ENCODE data around the gene SUGP1. TPM values are rescaled to one million over a fixed set of nuclear protein-coding genes. Genes with fewer than 3 reads are reported as not detected.

The SUGP1 gene
- total RNA-seq, 2 donors from 2014 or later = 13.5 to 16.3 TPM

DNA sequence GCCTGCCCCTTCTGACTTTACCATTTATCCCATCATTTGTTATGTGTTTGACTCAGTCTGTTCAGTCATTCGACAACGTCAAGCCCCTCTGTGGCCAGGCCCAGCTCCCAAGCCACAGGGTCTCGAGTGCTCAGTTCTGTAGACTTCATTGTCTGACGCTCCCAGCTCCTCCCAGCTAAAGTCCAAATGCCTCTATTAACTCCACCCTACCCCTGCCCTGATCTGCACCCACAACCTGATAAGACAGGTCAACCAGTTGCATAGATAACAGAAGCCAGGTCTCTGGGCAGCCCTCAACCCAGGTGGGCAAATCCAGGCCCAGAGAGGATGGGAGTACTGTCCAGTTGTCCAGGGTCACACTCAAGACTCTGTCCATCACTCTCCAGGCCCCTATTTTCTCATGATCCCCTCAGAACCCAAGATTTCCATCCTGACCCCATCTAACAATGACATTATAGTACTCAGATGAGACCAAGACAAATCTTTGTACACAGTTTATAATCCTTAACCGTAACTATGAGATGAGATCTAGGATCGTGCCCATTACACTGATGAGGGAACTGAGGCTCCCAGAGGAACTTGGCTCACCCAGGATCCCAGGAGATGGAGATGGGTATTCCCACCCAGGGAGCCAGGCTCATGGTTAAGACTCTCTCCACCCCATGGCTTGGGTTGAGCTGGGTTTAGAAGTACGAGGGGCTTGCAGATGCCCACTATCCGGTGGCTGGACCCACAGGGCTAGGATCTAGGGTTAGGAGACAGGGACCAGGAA, 48.3 kb downstream of the SUGP1 start:
- intact Hi-C loops (cut with DNase I) = no loop called here
- Histone ChIP-seq H3K36me3 (replicated peaks in 1 of 2; ENCODE audit: insufficient read depth in 1 of 2, low read depth in 2 of 2) (peaks cover 0 to 7% of the 10 kb centered on the region in 2 donors), H3K4me3 (no peak overlapping the region), H3K27ac (no peak overlapping the region), H3K9me3 (no peaks in the 10 kb centered on the region), H3K27me3 (peaks cover 0 to 4% of the 10 kb centered on the region in 2 donors), H3K4me1 (peaks cover 13% of the 10 kb centered on the region)
- DNase-seq (no peak), ATAC-seq (no peak)
- 89 to 96% methylated on average over 8 of the region's 8 CpGs for WGBS, 2 donors
- TF ChIP-seq, protein P1, sequence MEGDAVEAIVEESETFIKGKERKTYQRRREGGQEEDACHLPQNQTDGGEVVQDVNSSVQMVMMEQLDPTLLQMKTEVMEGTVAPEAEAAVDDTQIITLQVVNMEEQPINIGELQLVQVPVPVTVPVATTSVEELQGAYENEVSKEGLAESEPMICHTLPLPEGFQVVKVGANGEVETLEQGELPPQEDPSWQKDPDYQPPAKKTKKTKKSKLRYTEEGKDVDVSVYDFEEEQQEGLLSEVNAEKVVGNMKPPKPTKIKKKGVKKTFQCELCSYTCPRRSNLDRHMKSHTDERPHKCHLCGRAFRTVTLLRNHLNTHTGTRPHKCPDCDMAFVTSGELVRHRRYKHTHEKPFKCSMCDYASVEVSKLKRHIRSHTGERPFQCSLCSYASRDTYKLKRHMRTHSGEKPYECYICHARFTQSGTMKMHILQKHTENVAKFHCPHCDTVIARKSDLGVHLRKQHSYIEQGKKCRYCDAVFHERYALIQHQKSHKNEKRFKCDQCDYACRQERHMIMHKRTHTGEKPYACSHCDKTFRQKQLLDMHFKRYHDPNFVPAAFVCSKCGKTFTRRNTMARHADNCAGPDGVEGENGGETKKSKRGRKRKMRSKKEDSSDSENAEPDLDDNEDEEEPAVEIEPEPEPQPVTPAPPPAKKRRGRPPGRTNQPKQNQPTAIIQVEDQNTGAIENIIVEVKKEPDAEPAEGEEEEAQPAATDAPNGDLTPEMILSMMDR (IDR thresholded peaks at IDR 0.05) = no peak
- TF ChIP-seq POLR2A (IDR thresholded peaks at IDR 0.05) = no peak

DNA sequence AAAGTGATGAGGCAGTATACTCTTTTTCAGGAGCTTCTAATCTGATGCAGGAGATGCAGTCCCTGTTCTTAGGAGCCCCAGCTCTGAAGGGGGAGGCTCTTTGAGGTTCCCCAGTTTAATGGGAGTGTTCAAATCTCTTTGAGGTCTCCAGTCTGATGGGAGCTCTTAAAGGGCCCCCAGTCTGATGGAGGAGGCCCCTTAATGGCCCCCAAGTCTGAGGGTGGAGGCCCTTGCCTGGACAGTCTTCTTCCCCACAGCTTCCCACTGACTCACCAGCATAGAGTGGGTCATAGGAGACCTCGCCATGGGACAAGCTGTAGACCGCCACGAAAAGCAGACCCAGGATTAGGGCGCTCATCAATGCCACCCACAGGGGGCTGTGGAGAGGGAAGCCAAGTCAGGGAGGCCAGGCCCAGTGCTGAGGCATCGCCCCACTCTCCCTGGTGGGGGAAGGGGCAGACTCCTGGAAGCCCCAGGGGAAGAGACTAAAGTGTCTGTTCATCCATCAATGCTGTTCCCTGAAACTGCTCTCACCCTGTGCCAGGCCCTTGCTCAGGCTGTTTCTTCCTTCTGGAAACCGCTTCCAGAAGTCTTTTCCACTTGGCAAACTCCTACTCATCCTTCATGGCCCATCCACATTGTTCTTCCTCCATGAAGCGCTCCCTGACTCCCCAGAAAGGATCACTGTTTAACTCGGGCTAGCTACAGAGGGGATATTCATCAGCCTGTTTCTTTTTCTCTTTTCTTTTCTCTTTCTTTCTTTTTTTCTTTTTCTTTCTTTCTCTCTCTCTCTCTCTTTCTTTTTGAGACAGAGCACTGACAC, 49.3 kb downstream of the SUGP1 start:
- no peaks in the 10 kb centered on the region for H3K36me3 ChIP-seq (replicated peaks in 1 of 2; ENCODE audit: insufficient read depth in 1 of 2, low read depth in 2 of 2)
- 90 to 94% methylated on average over 3 to 8 of the region's 8 CpGs for WGBS, 2 donors
- H3K9me3 ChIP-seq = no peaks in the 10 kb centered on the region
- peaks cover 0 to 4% of the 10 kb centered on the region in 2 donors for H3K27me3 ChIP-seq
- H3K4me1 ChIP-seq = peaks cover 13% of the 10 kb centered on the region
- H3K4me3 ChIP-seq = no peak overlapping the region
- intact Hi-C loops (cut with DNase I) = no loop called here
- no peak for TF ChIP-seq POLR2A (IDR thresholded peaks at IDR 0.05)
- TF ChIP-seq, protein P1 (IDR thresholded peaks at IDR 0.05) = no peak
- H3K27ac ChIP-seq = no peak overlapping the region
- ATAC-seq (no peak), DNase-seq (no peak)

DNA sequence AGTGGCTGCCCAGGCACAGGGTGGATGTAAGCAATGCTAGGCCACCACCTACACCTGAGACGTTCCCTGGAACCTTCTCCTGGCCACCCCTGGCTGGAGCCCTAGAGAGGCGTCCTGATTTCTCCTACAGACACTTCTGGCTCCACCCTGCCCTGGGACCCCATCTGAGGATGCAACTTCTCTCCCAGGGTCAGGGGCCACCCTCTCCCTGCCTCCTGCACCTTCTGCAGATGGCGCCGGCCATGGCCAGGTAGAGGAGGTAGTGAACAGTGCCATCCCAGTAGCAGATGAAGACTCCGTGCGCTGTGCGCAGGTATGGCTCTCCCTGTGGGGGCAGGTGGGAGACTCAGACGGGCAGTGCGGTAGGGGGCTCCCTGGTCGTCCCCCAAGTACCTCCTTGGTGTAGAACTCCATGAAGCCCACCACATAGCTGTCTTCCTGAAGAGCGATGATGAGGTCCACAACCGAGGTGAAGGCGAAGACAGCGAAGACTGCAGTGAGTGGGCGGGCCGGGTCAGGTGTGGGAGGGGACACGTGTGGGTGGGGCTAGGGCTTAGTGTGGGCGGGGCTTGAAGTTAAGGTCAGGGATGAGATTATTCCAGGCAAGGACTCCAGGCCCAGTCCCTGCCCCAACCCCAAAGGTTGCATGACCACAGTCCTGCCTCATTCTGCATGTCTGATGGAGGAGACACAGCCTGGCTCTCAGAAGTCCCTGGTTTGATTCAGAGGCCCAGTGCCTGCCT, 50.2 kb downstream of the SUGP1 start:
- ATAC-seq (no peak), DNase-seq (no peak)
- H3K4me3 ChIP-seq = no peak overlapping the region
- WGBS, 2 donors = 66 to 72% methylated on average over 13 to 18 of the region's 18 CpGs
- no peak overlapping the region for H3K27ac ChIP-seq
- H3K27me3 ChIP-seq = peaks cover 0 to 4% of the 10 kb centered on the region in 2 donors
- peaks cover 11% of the 10 kb centered on the region for H3K4me1 ChIP-seq
- no peak for TF ChIP-seq POLR2A (IDR thresholded peaks at IDR 0.05)
- TF ChIP-seq, protein P1 (IDR thresholded peaks at IDR 0.05) = no peak
- no peaks in the 10 kb centered on the region for H3K36me3 ChIP-seq (replicated peaks in 1 of 2; ENCODE audit: insufficient read depth in 1 of 2, low read depth in 2 of 2)
- H3K9me3 ChIP-seq = no peaks in the 10 kb centered on the region
- intact Hi-C loops (cut with DNase I) = no loop called here

DNA sequence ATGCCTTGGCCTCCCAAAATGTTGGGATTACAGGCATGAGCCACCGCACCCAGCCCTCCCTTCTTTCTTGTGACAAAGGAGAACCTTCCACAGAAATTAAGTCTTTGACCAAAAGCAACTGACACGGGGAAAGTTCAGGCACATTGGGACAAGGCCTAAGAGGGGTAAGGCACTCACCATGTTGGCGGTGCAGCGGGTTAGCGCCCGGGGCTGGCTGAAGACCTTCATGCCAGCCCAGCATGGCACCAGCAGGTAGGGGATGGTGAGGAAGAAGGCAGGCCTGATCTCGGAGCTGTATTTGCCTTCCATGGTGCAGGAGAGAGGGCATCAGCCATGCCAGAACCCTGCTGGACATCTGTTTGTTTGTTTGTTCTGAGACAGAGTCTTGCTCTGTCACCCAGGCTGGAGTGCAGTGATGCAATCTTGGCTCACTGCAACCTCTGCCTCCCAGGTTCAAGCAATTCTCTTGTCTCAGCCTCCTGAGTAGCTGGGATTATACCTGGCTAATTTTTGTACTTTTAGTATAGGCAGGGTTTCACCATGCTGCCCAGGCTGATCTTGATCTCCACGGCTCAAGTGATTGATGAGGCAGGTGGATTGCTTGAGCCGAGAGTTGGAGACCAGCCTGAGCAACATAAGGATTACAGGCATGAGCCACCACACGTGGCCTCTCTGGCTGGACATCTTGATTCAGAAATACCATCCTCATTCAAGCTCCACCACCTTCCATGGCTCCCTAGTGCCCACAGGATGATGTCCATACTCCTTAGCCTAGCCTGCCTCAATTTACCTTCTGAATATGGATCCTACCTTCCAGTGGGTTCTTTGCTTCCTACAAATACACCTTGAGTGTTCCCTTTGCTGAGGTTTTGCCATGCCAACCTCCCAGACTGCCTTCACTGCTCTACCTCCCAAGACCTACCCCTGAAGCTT, 51.6 kb downstream of the SUGP1 start:
- TF ChIP-seq, protein P1 (IDR thresholded peaks at IDR 0.05) = no peak
- no peak for TF ChIP-seq POLR2A (IDR thresholded peaks at IDR 0.05)
- no peak for DNase-seq
- 68 to 72% methylated on average over 10 of the region's 10 CpGs for WGBS, 2 donors
- no peaks in the 10 kb centered on the region for H3K36me3 ChIP-seq (replicated peaks in 1 of 2; ENCODE audit: insufficient read depth in 1 of 2, low read depth in 2 of 2)
- no peak overlapping the region for H3K27ac ChIP-seq
- intact Hi-C loops (cut with DNase I) = no loop called here
- H3K27me3 ChIP-seq = peaks cover 0 to 4% of the 10 kb centered on the region in 2 donors
- H3K4me3 ChIP-seq = no peak overlapping the region
- peaks cover 5% of the 10 kb centered on the region for H3K4me1 ChIP-seq
- no peak for ATAC-seq
- no peaks in the 10 kb centered on the region for H3K9me3 ChIP-seq

All from body of pancreas (tissue), 4 donors.